ENCODE results near the gene HOMER1. TPM values are rescaled to one million over a fixed set of nuclear protein-coding genes. Genes with fewer than 3 reads are reported as not detected.

The HOMER1 gene
- total and polyA plus RNA-seq, 9 of the 15 experiments (the other 6 are each of a cell fraction or from before 2014, with no cell fraction given) = 6.3 to 39.9 (median 9.9) TPM

DNA sequence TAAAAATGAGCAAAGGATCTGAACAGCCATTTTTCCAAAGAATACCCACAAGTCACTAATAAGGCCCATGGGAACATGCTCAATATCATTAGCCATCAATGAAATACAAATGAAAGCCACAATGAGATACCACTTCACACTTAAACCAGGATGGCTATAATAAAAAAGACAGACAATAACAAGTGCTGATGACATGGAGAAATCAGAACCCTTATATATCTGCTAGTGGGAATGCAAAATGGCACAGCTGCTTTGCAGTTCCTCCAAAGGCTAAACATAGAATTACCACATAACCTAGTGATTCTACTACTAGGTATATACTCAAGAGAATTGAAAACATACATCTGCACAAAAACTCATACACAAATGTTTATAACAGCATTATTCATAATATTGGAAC lies 83.7 kb downstream of the HOMER1 start (continued):
- TF ChIP-seq, protein P1, sequence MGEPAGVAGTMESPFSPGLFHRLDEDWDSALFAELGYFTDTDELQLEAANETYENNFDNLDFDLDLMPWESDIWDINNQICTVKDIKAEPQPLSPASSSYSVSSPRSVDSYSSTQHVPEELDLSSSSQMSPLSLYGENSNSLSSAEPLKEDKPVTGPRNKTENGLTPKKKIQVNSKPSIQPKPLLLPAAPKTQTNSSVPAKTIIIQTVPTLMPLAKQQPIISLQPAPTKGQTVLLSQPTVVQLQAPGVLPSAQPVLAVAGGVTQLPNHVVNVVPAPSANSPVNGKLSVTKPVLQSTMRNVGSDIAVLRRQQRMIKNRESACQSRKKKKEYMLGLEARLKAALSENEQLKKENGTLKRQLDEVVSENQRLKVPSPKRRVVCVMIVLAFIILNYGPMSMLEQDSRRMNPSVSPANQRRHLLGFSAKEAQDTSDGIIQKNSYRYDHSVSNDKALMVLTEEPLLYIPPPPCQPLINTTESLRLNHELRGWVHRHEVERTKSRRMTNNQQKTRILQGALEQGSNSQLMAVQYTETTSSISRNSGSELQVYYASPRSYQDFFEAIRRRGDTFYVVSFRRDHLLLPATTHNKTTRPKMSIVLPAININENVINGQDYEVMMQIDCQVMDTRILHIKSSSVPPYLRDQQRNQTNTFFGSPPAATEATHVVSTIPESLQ (CRISPR knock-in tag; IDR thresholded peaks at IDR 0.05) = no peak
- TF ChIP-seq ZNF239 (CRISPR knock-in tag; IDR thresholded peaks at IDR 0.05) = no peak
- no peak for TF ChIP-seq RHOXF2B (CRISPR knock-in tag; conservative IDR thresholded peaks at IDR 0.05)
- TF ChIP-seq SUPT5H (IDR thresholded peaks at IDR 0.05) = no peak
- TF ChIP-seq, protein P2, sequence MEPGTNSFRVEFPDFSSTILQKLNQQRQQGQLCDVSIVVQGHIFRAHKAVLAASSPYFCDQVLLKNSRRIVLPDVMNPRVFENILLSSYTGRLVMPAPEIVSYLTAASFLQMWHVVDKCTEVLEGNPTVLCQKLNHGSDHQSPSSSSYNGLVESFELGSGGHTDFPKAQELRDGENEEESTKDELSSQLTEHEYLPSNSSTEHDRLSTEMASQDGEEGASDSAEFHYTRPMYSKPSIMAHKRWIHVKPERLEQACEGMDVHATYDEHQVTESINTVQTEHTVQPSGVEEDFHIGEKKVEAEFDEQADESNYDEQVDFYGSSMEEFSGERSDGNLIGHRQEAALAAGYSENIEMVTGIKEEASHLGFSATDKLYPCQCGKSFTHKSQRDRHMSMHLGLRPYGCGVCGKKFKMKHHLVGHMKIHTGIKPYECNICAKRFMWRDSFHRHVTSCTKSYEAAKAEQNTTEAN (CRISPR knock-in tag; IDR thresholded peaks at IDR 0.05) = no peak
- TF ChIP-seq MTA2 (IDR thresholded peaks at IDR 0.05; ENCODE audit: low read depth) = no peak
- TF ChIP-seq SLC30A9 (CRISPR knock-in tag; IDR thresholded peaks at IDR 0.05) = no peak

DNA sequence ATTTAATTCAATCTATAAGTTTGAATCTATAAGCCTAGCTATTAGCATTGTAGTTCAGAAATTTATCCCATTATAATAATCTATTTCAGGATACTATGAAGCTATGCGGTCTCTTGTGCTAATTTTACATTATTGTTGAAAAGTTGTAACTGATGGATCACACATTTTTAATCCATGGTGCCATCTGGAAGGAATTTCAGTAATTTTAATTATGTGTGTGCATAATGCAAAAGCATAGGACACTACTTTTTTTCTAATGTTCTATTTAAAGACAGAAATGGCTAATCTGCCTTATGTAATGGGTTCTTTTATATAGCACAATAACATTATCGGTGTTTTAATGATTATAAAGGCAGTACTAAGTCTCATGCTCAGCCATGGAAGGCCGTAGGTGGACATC lies 90.6 kb downstream of the HOMER1 start:
- H3K27me3 ChIP-seq (ENCODE audit: control insufficient read depth in 2 of 2, insufficient read depth in 2 of 2, low read length in 2 of 2) = no peaks in the 10 kb centered on the region
- no peaks in the 10 kb centered on the region for H3K4me1 ChIP-seq (replicated peaks in 1 of 2; ENCODE audit: control insufficient read depth in 2 of 2, insufficient read depth in 2 of 2, low read length in 2 of 2)
- intact Hi-C loops (cut with micrococcal nuclease) (no loop called here), in situ Hi-C loops (cut with MboI) (no loop called here)
- no peaks in the 10 kb centered on the region for H3K79me2 ChIP-seq (ENCODE audit: control insufficient read depth, insufficient read depth, low read length)
- no TSS peak for BruUV-seq (replicated peaks)
- H2AFZ ChIP-seq (ENCODE audit: low read depth, low read length) = no peak overlapping the region
- ChIA-PET CTCF (ENCODE audit: low intra/inter-chr PET ratio) (no interaction called here), POLR2A (no interaction called here)
- H3K4me3 ChIP-seq = no peak overlapping the region
- H3K9ac ChIP-seq (ENCODE audit: insufficient read depth in 1 of 2, low read depth in 2 of 2, low read length in 2 of 2) = no peak overlapping the region
- 54% methylated on average over 3 of the region's 3 CpGs for WGBS (ENCODE audit: insufficient coverage, low coverage, missing lambda C conversion rate)
- H3K36me3 ChIP-seq (ENCODE audit: control insufficient read depth, insufficient read depth, low read length) = 0 out of 3 replicates have a peak, but pooled peaks cover 4% of the 10 kb centered on the region
- no peaks in the 10 kb centered on the region for H4K20me1 ChIP-seq (replicated peaks; ENCODE audit: control insufficient read depth, insufficient read depth, low read length)
- ATAC-seq (no peak), DNase-seq (ENCODE audit: extremely low read depth in 1 of 4, low spot score in 3 of 4) (no peak), FAIRE-seq (no peak)
- no peak overlapping the region for H3K27ac ChIP-seq (ENCODE audit: extremely low read depth, low read depth, low read length)
- H3K9me3 ChIP-seq (replicated peaks; ENCODE audit: control insufficient read depth, insufficient read depth, low read depth, low read length) = no peaks in the 10 kb centered on the region
- no peak overlapping the region for H3K4me2 ChIP-seq (ENCODE audit: insufficient read depth, low read length)
- H3K9me1 ChIP-seq (ENCODE audit: control insufficient read depth, insufficient read depth, low read length) = no peaks in the 10 kb centered on the region
- no peak for TF ChIP-seq ZNF184 (CRISPR knock-in tag; IDR thresholded peaks at IDR 0.05)
- TF ChIP-seq HDAC6 (IDR thresholded peaks at IDR 0.05; ENCODE audit: low read depth, low read length) = no peak
- TF ChIP-seq FIP1L1 (IDR thresholded peaks at IDR 0.05; ENCODE audit: low read depth, low read length, poor library complexity, severe bottlenecking) = no peak
- TF ChIP-seq, protein P3, sequence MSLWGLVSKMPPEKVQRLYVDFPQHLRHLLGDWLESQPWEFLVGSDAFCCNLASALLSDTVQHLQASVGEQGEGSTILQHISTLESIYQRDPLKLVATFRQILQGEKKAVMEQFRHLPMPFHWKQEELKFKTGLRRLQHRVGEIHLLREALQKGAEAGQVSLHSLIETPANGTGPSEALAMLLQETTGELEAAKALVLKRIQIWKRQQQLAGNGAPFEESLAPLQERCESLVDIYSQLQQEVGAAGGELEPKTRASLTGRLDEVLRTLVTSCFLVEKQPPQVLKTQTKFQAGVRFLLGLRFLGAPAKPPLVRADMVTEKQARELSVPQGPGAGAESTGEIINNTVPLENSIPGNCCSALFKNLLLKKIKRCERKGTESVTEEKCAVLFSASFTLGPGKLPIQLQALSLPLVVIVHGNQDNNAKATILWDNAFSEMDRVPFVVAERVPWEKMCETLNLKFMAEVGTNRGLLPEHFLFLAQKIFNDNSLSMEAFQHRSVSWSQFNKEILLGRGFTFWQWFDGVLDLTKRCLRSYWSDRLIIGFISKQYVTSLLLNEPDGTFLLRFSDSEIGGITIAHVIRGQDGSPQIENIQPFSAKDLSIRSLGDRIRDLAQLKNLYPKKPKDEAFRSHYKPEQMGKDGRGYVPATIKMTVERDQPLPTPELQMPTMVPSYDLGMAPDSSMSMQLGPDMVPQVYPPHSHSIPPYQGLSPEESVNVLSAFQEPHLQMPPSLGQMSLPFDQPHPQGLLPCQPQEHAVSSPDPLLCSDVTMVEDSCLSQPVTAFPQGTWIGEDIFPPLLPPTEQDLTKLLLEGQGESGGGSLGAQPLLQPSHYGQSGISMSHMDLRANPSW (CRISPR knock-in tag; IDR thresholded peaks at IDR 0.05) = no peak
- TF ChIP-seq, protein P4, sequence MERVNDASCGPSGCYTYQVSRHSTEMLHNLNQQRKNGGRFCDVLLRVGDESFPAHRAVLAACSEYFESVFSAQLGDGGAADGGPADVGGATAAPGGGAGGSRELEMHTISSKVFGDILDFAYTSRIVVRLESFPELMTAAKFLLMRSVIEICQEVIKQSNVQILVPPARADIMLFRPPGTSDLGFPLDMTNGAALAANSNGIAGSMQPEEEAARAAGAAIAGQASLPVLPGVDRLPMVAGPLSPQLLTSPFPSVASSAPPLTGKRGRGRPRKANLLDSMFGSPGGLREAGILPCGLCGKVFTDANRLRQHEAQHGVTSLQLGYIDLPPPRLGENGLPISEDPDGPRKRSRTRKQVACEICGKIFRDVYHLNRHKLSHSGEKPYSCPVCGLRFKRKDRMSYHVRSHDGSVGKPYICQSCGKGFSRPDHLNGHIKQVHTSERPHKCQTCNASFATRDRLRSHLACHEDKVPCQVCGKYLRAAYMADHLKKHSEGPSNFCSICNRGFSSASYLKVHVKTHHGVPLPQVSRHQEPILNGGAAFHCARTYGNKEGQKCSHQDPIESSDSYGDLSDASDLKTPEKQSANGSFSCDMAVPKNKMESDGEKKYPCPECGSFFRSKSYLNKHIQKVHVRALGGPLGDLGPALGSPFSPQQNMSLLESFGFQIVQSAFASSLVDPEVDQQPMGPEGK (CRISPR knock-in tag; IDR thresholded peaks at IDR 0.05; ENCODE audit: borderline replicate concordance) = no peak
- no peak for TF ChIP-seq RUNX1 (IDR thresholded peaks at IDR 0.05; ENCODE audit: low read depth)
- TF ChIP-seq ZNF23 (CRISPR knock-in tag; IDR thresholded peaks at IDR 0.05) = no peak
- no peak for TF ChIP-seq SREBF1 (IDR thresholded peaks at IDR 0.05; ENCODE audit: borderline replicate concordance, low read depth, low read length)
- no peak for TF ChIP-seq ZNF431 (CRISPR knock-in tag; IDR thresholded peaks at IDR 0.05)
